H9 (cell line): ENCODE data around the gene KCNJ1. TPM values are rescaled to one million over a fixed set of nuclear protein-coding genes. Genes with fewer than 3 reads are reported as not detected.

Experiments used
- DNase-seq: peaks from one replicate; pipeline ENCODE4 v3.0.0-alpha.2; 2017
- H2AFZ ChIP-seq: one replicate; pipeline ENCODE4 v1.6.1; 2013; ENCODE audit warnings: mild to moderate bottlenecking, low read length, control low read depth, moderate library complexity
- H2AK5ac ChIP-seq: 2 replicates; pipeline ENCODE4 v1.6.1; 2013; ENCODE audit warnings: low read length, control low read depth, mixed read lengths; ENCODE audit not compliant: insufficient read length
- H2BK120ac ChIP-seq: one replicate; pipeline ENCODE4 v1.6.1; 2013; ENCODE audit warnings: low read depth, mild to moderate bottlenecking, low read length, control low read depth, inconsistent platforms; ENCODE audit not compliant: poor library complexity, severe bottlenecking
- H2BK12ac ChIP-seq: 2 replicates; pipeline ENCODE4 v1.6.1; 2013; ENCODE audit warnings: low read length, control low read depth, mixed read lengths, low read depth; ENCODE audit not compliant: insufficient read length
- H2BK15ac ChIP-seq: 2 replicates; pipeline ENCODE4 v1.6.1; 2013; ENCODE audit warnings: low read depth, low read length, control low read depth
- H2BK20ac ChIP-seq: one replicate; pipeline ENCODE4 v1.6.1; 2013; ENCODE audit warnings: low read depth, mild to moderate bottlenecking, low read length, control low read depth, inconsistent platforms; ENCODE audit not compliant: poor library complexity, severe bottlenecking
- H2BK5ac ChIP-seq: 2 replicates; pipeline ENCODE4 v1.6.1; 2013; ENCODE audit warnings: low read length, control low read depth, mixed read lengths; ENCODE audit not compliant: insufficient read length
- H3K14ac ChIP-seq: 2 replicates; pipeline ENCODE4 v1.6.1; 2013; ENCODE audit warnings: low read length, control low read depth; ENCODE audit not compliant: insufficient read depth
- H3K18ac ChIP-seq: 2 replicates; pipeline ENCODE4 v1.6.1; 2013; ENCODE audit warnings: low read depth, mild to moderate bottlenecking, mixed read lengths, low read length, control low read depth; ENCODE audit not compliant: insufficient read length
- H3K23ac ChIP-seq: 2 replicates; pipeline ENCODE4 v1.6.1; 2013; ENCODE audit warnings: low read length, control low read depth, mixed read lengths, low read depth; ENCODE audit not compliant: insufficient read length
- H3K23me2 ChIP-seq: 2 replicates; pipeline ENCODE4 v1.6.1; 2013; ENCODE audit warnings: low read depth, mild to moderate bottlenecking, mixed read lengths, low read length, control low read depth; ENCODE audit not compliant: insufficient read length, poor library complexity, severe bottlenecking
- H3K27ac ChIP-seq: 2 replicates; pipeline ENCODE4 v1.5.1; 2013; ENCODE audit warnings: low read length, control low read depth, mixed read lengths, low read depth; ENCODE audit not compliant: insufficient read length
- H3K27me3 ChIP-seq: 2 replicates; pipeline ENCODE4 v1.6.1; 2013; ENCODE audit warnings: low read length, control low read depth, inconsistent platforms; ENCODE audit not compliant: insufficient read depth
- H3K4ac ChIP-seq: 2 replicates; pipeline ENCODE4 v1.6.1; 2013; ENCODE audit warnings: low read depth, mild to moderate bottlenecking, control low read depth, inconsistent platforms, low read length, moderate library complexity
- H3K4me1 ChIP-seq: 2 replicates; pipeline ENCODE4 v1.6.1; 2013; ENCODE audit warnings: low read length, control low read depth, inconsistent platforms; ENCODE audit not compliant: insufficient read depth
- H3K4me2 ChIP-seq: 2 replicates; pipeline ENCODE4 v1.6.1; 2013; ENCODE audit warnings: low read length, control low read depth, mixed read lengths; ENCODE audit not compliant: insufficient read length, insufficient read depth
- H3K56ac ChIP-seq: 2 replicates; pipeline ENCODE4 v1.6.1; 2013; ENCODE audit warnings: low read depth, mild to moderate bottlenecking, mixed read lengths, low read length, control low read depth; ENCODE audit not compliant: insufficient read length
- H3K79me1 ChIP-seq: 2 replicates; pipeline ENCODE4 v1.6.1; 2013; ENCODE audit warnings: low read depth, mild to moderate bottlenecking, moderate library complexity, low read length, control low read depth, inconsistent platforms; ENCODE audit not compliant: insufficient read depth, poor library complexity, severe bottlenecking
- H3K79me2 ChIP-seq: 2 replicates; pipeline ENCODE4 v1.6.1; 2013; ENCODE audit warnings: low read length, control low read depth, inconsistent platforms; ENCODE audit not compliant: insufficient read depth
- H3K9ac ChIP-seq: 2 replicates; pipeline ENCODE4 v1.6.1; 2013; ENCODE audit warnings: low read length, control low read depth, mixed read lengths; ENCODE audit not compliant: insufficient read length; ENCODE audit errors: extremely low read depth
- H3K9me3 ChIP-seq: one replicate; pipeline ENCODE4 v1.6.1; 2013; ENCODE audit warnings: low read depth, low read length, inconsistent platforms; ENCODE audit not compliant: control insufficient read depth
- H3T11ph ChIP-seq: one replicate; pipeline ENCODE4 v1.6.1; 2013; ENCODE audit warnings: mild to moderate bottlenecking, low read length, control low read depth, inconsistent platforms
- H4K20me1 ChIP-seq: one replicate; pipeline ENCODE4 v1.6.1; 2013; ENCODE audit not compliant: control insufficient read depth, insufficient read length, insufficient read depth
- H4K5ac ChIP-seq: 2 replicates; pipeline ENCODE4 v1.6.1; 2013; ENCODE audit warnings: low read depth, mild to moderate bottlenecking, mixed read lengths, low read length, control low read depth; ENCODE audit not compliant: insufficient read length
- H4K8ac ChIP-seq: replicated peaks from 2 replicates; pipeline ENCODE4 v1.6.1; 2013; ENCODE audit warnings: low read length, control low read depth, mixed read lengths, low read depth; ENCODE audit not compliant: insufficient read length
- H4K91ac ChIP-seq: 2 replicates; pipeline ENCODE4 v1.6.1; 2013; ENCODE audit warnings: low read depth, mild to moderate bottlenecking, moderate library complexity, mixed read lengths, low read length, control low read depth; ENCODE audit not compliant: insufficient read length
- H3K27ac Mint-ChIP-seq, 3 experiments: 2 replicates in 2 of 3; 3 replicates in 1 of 3; pipeline ENCODE4 v1.8.0; 2020 to 2021; ENCODE audit warnings: mixed read lengths in 3 of 3, mild to moderate bottlenecking in 1 of 3, moderate library complexity in 1 of 3
- H3K27me3 Mint-ChIP-seq: 2 replicates; pipeline ENCODE4 v1.8.0; 2021; ENCODE audit warnings: low read depth, mild to moderate bottlenecking, moderate library complexity, mixed read lengths
- H3K36me3 Mint-ChIP-seq, 3 experiments: 2 replicates in 2 of 3; 3 replicates in 1 of 3; pipeline ENCODE4 v1.8.0; 2020 to 2021; ENCODE audit warnings: low read depth in 3 of 3, mixed read lengths in 3 of 3; ENCODE audit not compliant: insufficient read depth in 1 of 3
- H3K4me1 Mint-ChIP-seq, 2 experiments: 2 replicates each; pipeline ENCODE4 v1.8.0; 2020; ENCODE audit warnings: mixed read lengths in 2 of 2
- H3K4me3 Mint-ChIP-seq, 2 experiments: 2 replicates in 1 of 2; 3 replicates in 1 of 2; pipeline ENCODE4 v1.8.0; 2020 to 2021; ENCODE audit warnings: mild to moderate bottlenecking in 2 of 2, mixed read lengths in 2 of 2, moderate library complexity in 1 of 2
- H3K9me3 Mint-ChIP-seq, 2 experiments: 2 replicates in 1 of 2; 3 replicates in 1 of 2; pipeline ENCODE4 v1.8.0; 2020; ENCODE audit warnings: mild to moderate bottlenecking in 2 of 2, mixed read lengths in 2 of 2, moderate library complexity in 1 of 2
- WGBS: extraction: QIAGEN DNeasy Blood & Tissue Kit; methylation state at CpG from one replicate; pipeline ENCODE4 v1.1.7; 2013; ENCODE audit warnings: missing lambda C conversion rate, low lambda C conversion rate, mixed read lengths; ENCODE audit not compliant: insufficient read length; ENCODE audit errors: extremely low coverage; 5-methylcytosine and 5-hydroxymethylcytosine counted together
- total RNA-seq: library from RNA; stranded (reverse); gene quantifications from 2 replicates; pipeline ENCODE4 v1.2.1, GENCODE V29; 2021
- TF ChIP-seq, protein P1 (sequence below): fragments of 200-600 bp; sonication (generic); conservative IDR thresholded peaks from 3 replicates; pipeline ENCODE4 v1.8.0; 2021; ENCODE audit warnings: antibody characterized with exemption, mild to moderate bottlenecking

KCNJ1 gene
- total RNA-seq, 1 experiment from 2014 or later, result not detected

GRCh38 chr11:128860571-128861361 lies 6.3 kb downstream of the KCNJ1 start:
- H3T11ph ChIP-seq, result no peak overlapping the region
- no peak overlapping the region for H2AFZ ChIP-seq
- Mint-ChIP-seq H3K9me3 (no peaks in the 10 kb centered on the region; a peak in 1 of 5 replicates), H3K4me1 (peaks cover 12 to 15% of the 10 kb centered on the region in 2 experiments), H3K27ac (no peak overlapping the region), H3K27me3 (peaks cover 32% of the 10 kb centered on the region), H3K36me3 (no peaks in the 10 kb centered on the region), H3K4me3 (no peak overlapping the region)
- TF ChIP-seq, protein P1, sequence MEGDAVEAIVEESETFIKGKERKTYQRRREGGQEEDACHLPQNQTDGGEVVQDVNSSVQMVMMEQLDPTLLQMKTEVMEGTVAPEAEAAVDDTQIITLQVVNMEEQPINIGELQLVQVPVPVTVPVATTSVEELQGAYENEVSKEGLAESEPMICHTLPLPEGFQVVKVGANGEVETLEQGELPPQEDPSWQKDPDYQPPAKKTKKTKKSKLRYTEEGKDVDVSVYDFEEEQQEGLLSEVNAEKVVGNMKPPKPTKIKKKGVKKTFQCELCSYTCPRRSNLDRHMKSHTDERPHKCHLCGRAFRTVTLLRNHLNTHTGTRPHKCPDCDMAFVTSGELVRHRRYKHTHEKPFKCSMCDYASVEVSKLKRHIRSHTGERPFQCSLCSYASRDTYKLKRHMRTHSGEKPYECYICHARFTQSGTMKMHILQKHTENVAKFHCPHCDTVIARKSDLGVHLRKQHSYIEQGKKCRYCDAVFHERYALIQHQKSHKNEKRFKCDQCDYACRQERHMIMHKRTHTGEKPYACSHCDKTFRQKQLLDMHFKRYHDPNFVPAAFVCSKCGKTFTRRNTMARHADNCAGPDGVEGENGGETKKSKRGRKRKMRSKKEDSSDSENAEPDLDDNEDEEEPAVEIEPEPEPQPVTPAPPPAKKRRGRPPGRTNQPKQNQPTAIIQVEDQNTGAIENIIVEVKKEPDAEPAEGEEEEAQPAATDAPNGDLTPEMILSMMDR, result no peak
- no peaks in the 10 kb centered on the region for H3K9me3 ChIP-seq
- H2AK5ac ChIP-seq, result no peak overlapping the region
- H4K8ac ChIP-seq, result no peak overlapping the region
- H3K79me1 ChIP-seq, result no peaks in the 10 kb centered on the region
- H3K14ac ChIP-seq, result no peak overlapping the region
- H2BK12ac ChIP-seq, result no peak overlapping the region
- H3K4ac ChIP-seq, result no peak overlapping the region
- no peak overlapping the region for H3K23ac ChIP-seq
- no CpG with 5 or more reads among the region's 16 CpGs for WGBS
- H4K20me1 ChIP-seq, result no peaks in the 10 kb centered on the region
- no peak overlapping the region for H4K5ac ChIP-seq
- H2BK20ac ChIP-seq, result no peak overlapping the region
- H3K79me2 ChIP-seq, result no peaks in the 10 kb centered on the region
- H2BK5ac ChIP-seq, result no peak overlapping the region
- no peak overlapping the region for H3K9ac ChIP-seq
- H3K23me2 ChIP-seq, result no peaks in the 10 kb centered on the region
- no peak overlapping the region for H3K4me2 ChIP-seq
- H2BK120ac ChIP-seq, result no peak overlapping the region
- no peak overlapping the region for H3K18ac ChIP-seq
- no peak overlapping the region for H3K27ac ChIP-seq
- H2BK15ac ChIP-seq, result no peak overlapping the region
- DNase-seq, result no peak
- H3K4me1 ChIP-seq, result no peaks in the 10 kb centered on the region
- H3K56ac ChIP-seq, result no peak overlapping the region
- no peak overlapping the region for H4K91ac ChIP-seq
- no peaks in the 10 kb centered on the region for H3K27me3 ChIP-seq
